GM08714 (cell line): ENCODE data around the gene RNF215.
A peak's percentile ranks its signal among the peaks of the same experiment; 100 is the strongest.

Source experiments
- H3K4me3 ChIP-seq: fragments of 200-500 bp; sonication (Bioruptor generic); 2 replicates; pipeline ENCODE4 v1.5.1; 2014; ENCODE audit warnings: mild to moderate bottlenecking, low read length, inconsistent platforms
- ZNF274 ChIP-seq: IDR thresholded peaks from 2 replicates; pipeline ENCODE4 v1.6.1; 2012; ENCODE audit warnings: mild to moderate bottlenecking, low read depth, low read length

RNF215 gene

DNA sequence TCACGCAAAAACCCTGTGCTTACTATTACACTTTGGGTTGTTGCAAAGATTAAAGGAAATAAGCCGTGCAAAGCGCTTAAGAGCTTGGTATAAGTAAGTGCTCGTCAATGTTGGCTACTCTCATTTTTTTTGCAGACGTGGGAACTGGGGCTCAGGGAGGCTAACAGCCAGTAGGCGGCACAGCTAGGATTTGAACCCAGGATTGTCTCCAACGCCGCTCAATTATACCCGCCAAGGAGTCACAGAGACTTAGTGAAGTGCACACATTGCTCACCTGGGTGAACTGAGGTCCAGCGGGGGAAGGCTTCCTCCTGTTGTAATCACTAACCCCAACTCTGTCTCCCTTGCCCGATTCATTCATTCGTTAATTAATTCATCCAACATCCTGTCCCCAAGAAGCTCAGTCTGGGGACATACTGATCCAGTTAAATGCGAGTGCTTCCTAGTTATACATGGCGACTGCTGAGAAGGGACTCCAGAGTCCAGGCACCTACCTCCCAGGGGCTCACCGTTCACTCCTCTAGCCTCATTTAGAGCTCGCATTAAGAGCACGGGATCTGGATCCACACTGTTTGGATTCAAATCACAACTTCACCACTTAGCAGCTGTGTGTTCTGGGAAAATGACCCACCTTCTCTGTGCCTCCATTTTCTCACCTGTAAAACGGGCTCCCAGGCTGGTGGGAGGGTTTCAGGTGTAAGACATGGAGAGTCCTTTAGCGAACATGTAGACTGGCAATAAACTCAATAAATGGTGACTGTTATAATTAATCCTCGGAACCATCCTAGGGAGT is 37.5 kb upstream of the RNF215 start:
- peak overlapping the region; percentile 76 for H3K4me3 ChIP-seq
- TF ChIP-seq ZNF274: no peak

DNA sequence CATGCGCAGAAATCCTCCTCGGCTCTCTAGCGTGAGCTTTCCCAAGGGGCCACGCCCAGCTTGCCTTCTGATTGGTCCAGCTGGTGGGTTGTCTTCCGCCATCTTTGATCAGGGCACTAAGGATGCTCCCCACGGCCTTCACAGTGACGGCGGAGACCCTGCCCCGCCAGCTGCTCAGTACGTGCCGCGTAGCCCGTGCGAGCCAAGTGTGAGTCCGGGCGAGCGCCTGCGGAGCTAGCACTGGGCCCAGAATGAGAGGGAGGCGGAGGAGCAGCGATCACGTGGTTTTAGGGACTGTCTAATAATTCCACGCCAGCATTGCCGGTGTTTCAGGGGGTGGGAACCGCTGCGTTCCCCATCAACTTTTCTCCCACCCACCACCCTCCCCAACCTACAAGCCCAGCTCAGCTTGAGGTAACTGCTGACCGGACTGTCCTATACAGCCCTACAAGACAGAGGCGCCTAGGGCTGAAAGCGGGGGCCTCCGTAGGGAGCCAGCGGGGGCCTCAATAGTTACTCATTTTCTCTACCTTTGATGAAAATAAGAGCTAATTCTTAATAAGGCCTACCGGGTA is 36.8 kb upstream of the RNF215 start:
- H3K4me3 ChIP-seq: peak overlapping the region; percentile 76
- TF ChIP-seq ZNF274: no peak

DNA sequence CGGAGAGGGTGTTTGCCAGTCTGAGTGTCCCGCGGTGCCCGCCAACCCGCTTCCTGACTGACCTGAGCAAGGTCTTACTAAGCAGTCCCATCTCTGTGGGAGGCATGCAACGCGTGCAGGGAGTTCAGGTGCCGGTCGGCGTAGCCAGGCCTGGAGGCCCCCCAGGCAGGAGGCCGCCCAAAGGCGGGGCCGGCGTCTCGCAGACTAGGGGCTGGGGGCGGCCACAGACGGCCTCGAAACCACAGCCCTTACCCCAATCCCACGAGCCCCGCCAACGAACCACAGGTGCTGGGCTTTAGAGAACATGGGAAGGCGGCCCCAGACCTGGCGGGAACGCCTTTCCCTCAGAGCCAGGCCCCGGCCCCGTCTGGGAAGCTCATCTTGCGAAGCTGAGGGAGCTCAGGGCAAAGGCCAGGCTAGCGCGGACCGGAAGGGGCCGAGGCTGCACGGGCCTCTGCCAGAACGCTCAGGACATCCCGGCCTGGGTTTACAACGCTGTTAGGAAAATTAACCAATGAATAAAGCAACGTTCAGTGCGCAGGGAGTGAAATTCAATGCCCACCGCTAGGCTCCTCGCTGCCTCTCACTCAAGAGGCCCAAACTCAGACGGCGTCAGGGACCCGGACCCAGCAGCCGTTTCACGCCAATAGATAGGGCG is 36.2 kb upstream of the RNF215 start:
- no peak for TF ChIP-seq ZNF274
- peak overlapping the region; percentile 69 for H3K4me3 ChIP-seq

DNA sequence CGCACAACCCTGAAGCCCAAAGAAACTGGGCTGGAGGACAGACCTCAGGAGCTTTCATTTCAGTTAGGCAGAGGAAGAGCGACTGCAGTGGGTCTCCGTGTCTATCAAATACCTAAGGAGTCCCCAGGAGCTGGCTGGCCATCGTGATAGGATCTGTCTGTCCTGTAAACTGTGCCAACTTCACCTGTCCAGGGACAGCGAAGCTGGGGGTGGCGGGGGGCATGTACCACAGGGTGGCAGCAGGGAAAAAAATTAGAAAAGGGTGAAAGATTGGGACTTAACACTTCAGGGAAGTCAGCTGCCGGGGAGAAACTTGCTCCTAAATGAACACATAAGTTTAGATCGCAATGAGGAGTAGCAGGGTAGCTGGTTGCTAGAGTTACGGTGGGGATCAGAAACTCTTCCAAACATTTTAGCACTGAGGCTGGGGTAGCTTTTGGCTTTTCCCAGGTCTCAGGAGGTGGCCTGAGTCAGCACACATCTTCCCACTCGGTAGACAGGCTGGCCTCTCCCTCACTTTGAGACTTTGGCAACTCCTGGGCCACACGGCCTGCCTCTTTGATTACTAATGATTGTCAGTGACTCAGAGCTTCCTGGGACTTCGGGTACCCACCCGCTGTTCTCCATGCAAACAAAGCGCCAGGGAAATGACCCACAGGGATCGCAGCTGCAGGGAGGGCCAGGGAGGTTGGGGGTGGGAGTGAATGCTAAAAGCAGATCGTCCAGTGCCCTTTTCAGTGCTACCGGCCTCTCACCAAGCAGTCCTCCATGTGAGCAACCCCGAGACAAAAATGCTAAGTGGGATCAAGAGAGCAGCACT is 35.5 kb upstream of the RNF215 start:
- H3K4me3 ChIP-seq: peak overlapping the region; percentile 69
- TF ChIP-seq ZNF274: no peak

DNA sequence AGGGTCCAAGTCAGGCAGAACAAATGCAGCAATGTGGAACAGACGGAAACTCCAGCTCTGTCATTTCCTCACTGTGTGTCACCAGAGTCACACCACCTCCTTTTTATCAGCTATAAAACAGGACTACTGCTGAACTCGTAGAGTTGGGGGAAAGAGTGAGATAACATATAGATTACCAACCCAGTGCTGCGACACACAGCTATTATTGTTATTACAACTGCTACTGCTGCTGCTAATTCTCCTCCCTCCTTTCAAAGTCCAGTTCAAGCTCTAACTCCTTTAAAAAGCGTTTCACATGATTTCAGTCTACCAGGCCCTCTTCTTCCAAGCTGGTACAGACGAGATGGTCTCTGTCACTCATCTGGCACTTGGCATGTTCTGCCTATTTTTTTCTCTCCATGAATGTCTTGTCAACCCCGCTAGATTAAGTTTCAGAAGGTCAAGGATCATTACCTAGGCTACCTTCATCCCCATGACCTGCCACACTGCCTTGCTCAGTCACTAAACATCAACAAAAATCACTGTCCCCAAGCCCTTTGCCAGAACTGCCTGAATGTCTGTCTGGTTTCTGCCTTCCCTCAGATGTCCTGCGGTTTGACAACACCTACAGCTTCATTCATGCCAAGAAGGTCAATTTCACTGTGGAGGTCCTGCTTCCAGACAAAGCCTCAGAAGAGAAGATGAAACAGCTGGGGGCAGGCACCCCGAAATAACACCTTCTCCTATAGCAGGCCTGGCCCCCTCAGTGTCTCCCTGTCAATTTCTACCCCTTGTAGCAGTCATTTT is 34.7 kb upstream of the RNF215 start:
- no peak for TF ChIP-seq ZNF274

DNA sequence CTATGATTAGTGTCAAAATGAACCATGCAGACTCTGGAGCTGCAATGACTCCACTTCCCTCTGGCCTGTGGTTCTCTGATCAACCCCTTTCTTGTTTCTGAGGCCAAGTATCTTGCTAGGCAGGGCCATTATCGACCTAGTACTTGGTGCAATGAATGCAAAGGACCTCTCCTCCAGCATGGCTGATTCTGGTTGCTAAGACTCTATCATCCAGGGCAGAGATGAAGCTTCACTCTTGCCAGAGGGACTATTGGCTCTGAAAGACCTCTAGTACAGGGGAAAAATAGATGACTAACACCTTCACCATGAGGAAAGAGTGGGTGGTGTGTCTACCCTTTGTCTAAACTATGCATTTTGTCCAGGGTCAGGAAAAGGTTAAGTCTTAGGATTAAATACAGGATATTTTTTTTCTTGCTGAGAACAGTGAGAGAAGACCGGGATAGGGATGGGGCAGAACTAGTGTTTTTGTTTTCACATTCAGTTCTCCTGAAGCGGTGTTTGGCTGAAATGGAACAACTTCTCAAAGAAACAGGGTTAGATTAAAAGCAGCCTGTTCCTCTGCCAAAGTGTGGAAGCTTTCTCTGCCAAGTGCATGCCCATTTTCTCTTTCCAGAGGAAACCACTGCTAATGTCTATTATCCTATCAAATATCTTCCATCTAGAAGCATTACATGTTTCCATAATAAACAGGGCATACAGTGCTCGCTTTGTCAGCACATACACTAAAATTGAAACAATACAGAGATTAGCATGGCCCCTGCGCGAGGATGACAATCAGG is 33.3 kb upstream of the RNF215 start:
- no peak for TF ChIP-seq ZNF274

More for the DNA sequence above, 34.7 kb upstream of the RNF215 start:
- no peak overlapping the region for H3K4me3 ChIP-seq

DNA sequence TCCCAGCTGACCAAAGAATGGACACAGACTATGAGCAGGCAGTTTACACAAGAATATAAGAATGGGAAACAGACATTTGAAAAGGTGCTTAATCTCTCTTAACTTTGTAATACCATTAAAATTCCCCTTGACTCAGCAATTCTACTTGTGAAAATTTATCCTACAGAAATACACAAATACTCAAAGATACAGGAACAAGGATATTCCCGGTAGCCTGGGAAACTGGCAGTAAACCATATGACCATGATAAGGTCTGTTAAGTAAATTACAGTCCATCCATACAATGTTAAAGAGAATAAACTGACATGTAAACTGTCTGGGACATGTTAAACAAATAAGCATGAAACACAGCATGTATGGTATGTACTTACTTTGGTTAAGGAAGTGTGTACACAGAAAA is 29.6 kb upstream of the RNF215 start:
- no peak overlapping the region for H3K4me3 ChIP-seq
- no peak for TF ChIP-seq ZNF274

More for the DNA sequence above, 33.3 kb upstream of the RNF215 start:
- H3K4me3 ChIP-seq: no peak overlapping the region

DNA sequence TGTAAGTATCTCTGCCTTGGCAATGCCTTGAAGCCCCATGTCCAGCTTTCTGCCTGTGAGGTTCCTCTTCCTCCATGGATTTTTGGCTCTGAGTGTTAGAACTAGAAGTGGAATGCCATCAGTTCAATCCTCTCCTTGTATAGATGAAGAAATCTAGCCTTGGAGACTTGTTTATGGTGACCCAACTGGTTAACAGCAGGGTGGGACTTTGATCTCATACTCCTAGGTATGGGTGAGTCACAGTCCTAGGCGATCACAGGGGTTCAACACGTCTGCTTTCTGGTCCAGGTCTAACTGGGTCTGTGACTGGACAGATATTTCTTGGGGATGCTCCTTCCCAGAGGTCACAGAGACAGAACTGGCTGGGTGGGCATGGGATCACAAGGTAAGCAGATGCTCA is 29.2 kb upstream of the RNF215 start:
- TF ChIP-seq ZNF274: no peak
- H3K4me3 ChIP-seq: no peak overlapping the region

DNA sequence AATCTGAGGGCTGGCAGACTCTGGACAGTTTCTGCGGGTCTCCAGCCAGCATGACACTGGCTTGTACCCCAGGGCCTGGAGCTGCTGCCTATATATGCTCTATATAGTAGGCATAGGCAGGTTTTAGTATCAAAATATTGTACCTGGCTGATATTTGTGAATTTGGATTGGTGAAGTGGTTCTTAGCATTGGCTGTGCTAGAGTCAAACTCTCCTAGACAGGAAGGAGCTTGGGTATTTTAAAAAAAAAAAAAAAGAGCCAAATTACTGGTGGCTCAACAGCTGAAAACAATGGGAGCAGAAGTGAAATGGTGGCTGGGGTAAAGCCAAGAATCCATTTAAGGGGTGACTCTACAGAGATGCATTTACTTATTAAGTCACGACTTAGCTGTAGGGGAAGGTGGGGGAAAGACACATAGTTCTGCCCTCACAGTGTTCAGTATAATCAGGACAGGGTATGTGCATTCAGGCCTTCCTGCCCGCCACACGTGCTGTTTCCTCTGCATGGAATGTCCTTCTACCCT is 27.4 kb upstream of the RNF215 start:
- TF ChIP-seq ZNF274: no peak
- H3K4me3 ChIP-seq: no peak overlapping the region

DNA sequence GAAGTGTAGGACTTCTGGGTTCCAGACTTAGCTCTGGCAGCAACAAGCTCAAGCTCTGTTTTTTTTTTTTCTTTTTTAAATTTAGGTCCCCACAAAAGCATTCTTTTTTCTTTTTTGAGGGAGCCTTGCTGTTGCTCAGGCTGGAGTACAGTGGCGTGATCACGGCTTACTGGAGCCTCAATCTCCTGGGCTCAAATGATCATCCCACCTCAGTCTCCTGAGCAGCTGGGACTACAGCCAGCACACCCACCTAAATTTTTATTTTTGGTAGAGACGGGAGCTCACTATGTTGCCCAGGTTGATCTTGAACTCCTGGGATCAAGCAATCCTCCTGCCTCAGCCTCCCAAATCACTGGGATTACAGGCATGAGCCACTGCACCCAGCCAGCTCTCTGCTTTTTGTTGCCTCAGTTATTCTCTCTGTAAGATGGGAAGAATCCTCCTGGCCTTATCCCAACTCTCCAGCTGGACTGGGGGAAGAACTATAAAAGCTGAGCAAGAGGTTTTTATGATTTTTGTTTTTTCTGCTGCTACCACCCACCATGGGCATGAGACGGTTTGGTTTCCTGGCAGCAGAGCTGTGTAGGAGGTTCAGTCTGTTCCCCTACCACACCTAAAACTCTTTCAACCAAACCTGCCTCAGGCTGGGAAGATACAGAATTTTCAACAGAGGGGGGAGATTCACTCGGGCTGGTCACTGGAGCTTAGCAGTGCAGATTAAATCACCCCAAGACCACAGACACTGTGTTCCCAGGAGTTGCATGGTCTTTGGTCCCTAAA is 26.7 kb upstream of the RNF215 start:
- no peak overlapping the region for H3K4me3 ChIP-seq
- TF ChIP-seq ZNF274: no peak

DNA sequence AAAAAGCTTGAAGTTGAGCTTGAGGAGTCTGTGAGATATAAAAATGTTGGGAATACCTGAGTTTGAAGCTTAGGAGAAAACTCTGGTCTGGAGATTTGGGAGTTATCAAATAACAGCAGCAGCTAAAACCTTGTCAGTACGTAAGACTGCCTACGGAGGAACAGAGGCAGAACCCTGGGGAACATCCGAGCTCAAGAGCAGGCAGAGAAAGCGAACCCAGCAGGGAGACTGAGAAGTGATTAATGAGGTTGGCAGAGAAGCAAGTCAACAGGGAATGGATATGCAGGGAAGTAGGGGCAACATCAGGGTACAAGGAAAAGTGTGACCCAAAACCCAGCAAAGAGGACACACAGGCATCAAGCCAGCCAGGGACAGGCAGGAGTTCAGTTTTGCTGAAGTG is 25.8 kb upstream of the RNF215 start:
- no peak overlapping the region for H3K4me3 ChIP-seq
- no peak for TF ChIP-seq ZNF274

DNA sequence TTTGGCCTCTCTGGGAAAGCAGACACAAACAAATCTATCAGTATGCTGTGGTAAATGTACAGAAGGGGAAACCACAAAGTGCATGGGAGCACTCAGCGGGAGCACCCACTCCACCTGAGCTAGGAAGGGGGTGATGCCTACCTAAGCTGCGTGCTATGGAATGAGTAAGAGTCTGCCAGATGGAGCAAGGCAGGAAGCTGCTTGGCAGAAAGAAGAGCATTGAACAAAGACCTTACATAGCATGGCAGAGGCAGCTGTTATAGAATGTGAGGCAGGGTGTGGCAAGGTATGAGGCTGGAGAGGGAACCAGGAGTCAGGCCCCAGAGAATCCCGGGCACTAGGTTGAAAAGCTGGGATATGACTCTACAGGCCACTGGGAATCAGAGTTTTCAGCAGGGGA is 24.6 kb upstream of the RNF215 start:
- TF ChIP-seq ZNF274: no peak

More for the DNA sequence above, 24.6 kb upstream of the RNF215 start:
- H3K4me3 ChIP-seq: no peak overlapping the region
